Neuron (in vitro differentiated cells): ENCODE measurements around the gene USP33.
"Not testable (repeated sequence)": the region's sequence is repeated elsewhere in the genome, so short reads cannot be mapped to it uniquely, and the experiment has no call there.

ENCODE experiments used
- H2AFZ ChIP-seq: one replicate; pipeline ENCODE4 v1.6.1; 2013; ENCODE audit warnings: low read depth, mild to moderate bottlenecking, inconsistent platforms, low read length, moderate library complexity
- H3K27me3 ChIP-seq: one replicate; pipeline ENCODE4 v1.6.1; 2013; ENCODE audit warnings: low read length; ENCODE audit not compliant: insufficient read depth
- H3K36me3 ChIP-seq: one replicate; pipeline ENCODE4 v1.6.1; 2013; ENCODE audit warnings: low read length; ENCODE audit not compliant: insufficient read depth
- H3K4me1 ChIP-seq: one replicate; pipeline ENCODE4 v1.6.1; 2013; ENCODE audit warnings: low read length; ENCODE audit not compliant: insufficient read depth
- H3K4me3 ChIP-seq: 2 replicates; pipeline ENCODE4 v1.5.1; 2013; ENCODE audit warnings: mild to moderate bottlenecking, low read length, moderate library complexity
- H3K9me3 ChIP-seq: one replicate; pipeline ENCODE4 v1.6.1; 2013; ENCODE audit warnings: low read length

USP33 gene

DNA sequence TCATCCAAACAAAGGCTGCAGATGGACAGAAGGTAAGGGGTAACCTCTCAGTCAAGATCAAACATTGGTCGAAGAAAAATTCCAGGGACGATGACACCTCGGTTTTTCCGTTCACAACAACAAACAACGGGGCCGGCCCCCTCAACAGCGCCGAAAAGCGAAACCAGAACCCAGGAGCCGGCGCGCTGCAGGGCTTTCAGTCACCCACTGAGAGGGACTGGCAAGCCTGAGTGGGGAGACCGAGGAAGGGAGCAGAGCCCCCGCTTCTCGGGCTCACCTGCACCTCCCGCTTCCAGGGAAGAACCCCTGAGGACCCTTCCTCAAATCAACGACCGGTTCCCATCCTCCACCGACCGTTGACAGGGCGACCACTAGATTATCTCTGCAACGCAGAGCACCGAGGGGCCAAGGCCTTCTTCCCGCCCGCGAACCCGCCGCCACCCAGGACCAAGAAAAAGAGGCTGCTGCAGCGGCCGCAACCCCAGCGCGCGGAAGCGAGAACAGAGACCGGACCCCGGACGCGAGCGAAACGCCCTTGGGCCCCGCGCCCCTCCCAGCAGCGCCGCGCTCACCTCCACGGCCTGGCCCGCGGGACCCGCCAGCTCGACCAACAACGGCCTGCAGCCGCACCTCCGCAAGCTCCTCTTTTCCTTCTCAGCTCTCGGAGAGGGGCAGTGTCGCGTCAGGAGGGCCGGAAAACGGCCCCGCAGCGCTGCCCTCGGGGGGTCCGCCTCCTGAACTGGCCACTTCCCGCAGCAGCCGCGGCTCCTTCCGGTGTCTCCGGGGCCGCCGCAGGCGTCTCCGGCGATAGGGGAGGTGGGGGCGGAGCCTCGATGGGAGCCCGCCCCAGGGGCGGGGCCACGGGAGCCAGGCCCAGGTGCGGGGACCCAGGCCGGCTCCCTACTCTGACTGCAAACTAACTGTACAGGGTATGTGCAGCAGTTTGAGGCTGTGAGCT is at the start of gene USP33:
Gene USP33 (minus strand): TSS at position 782 of the 958 bp plus-strand sequence. CDS start 18,155 bp downstream, outside the sequence.
- H3K27me3 ChIP-seq = no peaks in the 10 kb centered on the region
- peak within 1 kb of the TSS; percentile 81 for H3K4me3 ChIP-seq
- H3K4me1 ChIP-seq = peaks cover 4% of the 10 kb centered on the region
- H3K36me3 ChIP-seq = no peaks in the 10 kb centered on the region
- H2AFZ ChIP-seq = peak within 1 kb of the TSS; percentile 63
- H3K9me3 ChIP-seq = no peaks in the 10 kb centered on the region

DNA sequence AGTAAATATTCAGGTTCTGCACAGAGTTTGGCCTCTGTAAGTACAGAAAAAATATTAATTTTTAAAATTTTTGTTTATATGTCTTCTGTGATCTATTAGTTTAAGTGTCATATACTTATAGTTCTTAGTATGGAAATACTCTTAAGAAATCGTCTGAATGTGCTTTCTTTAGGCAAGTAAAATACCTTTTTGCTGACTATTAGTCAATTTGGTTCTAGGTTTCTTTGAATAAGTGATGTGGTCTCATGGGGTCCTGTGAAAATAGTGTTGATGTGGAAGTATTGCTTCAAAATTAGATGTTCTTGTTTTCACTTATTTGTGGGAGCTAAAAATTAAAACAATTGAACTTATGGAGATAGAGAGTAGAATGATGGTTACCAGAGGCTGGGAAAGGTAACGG is 43.7 kb upstream of the USP33 start:
- Histone ChIP-seq H2AFZ (no peak overlapping the region), H3K9me3 (no peaks in the 10 kb centered on the region), H3K27me3 (no peaks in the 10 kb centered on the region), H3K4me1 (peaks cover 3% of the 10 kb centered on the region), H3K36me3 (peaks cover 15% of the 10 kb centered on the region), H3K4me3 (no peak overlapping the region)

DNA sequence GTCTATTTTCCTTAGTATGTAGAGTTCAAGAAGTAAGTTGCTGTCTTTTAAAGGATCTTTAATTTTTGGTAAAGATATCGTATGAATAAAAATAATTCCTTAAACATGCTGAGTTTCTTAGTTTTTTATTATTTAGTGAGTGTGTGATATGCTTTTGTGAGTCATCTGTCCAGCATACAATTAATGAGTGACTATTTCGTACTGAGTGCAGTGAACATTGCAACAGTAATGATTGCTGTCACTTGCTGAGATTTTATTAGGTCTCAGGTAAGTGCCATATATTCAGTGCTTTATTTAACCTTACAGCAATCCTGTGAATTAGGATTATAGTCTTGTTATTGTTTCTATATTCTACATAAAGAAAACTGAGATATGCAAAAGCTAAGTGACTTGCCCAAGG is 42.4 kb upstream of the USP33 start:
- Histone ChIP-seq H3K9me3 (no peaks in the 10 kb centered on the region), H3K4me1 (peaks cover 3% of the 10 kb centered on the region), H3K36me3 (peaks cover 8% of the 10 kb centered on the region), H2AFZ (no peak overlapping the region), H3K27me3 (no peaks in the 10 kb centered on the region), H3K4me3 (no peak overlapping the region)

DNA sequence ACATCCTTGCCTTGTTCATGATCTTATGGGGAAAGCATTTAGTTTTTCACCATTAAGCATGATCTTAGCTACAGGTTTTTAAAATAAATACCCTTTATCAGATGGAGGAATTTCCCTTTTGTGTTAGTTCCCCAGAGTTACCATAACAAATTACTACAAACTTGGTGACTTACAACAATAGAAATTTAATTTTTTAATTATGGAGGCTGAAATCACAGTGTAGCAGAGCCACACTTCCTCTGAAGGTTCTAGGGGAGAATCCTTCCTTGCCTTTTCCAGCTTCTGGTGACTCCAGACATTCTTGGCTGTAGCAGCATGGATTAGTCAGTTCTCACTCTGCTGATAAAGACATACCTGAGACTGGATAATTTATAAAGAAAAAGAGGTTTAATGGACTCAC is 38.3 kb upstream of the USP33 start:
- H2AFZ ChIP-seq = no peak overlapping the region
- H3K9me3 ChIP-seq = no peaks in the 10 kb centered on the region
- no peak overlapping the region for H3K4me3 ChIP-seq
- peaks cover 2% of the 10 kb centered on the region for H3K36me3 ChIP-seq
- peaks cover 3% of the 10 kb centered on the region for H3K4me1 ChIP-seq
- H3K27me3 ChIP-seq = no peaks in the 10 kb centered on the region

DNA sequence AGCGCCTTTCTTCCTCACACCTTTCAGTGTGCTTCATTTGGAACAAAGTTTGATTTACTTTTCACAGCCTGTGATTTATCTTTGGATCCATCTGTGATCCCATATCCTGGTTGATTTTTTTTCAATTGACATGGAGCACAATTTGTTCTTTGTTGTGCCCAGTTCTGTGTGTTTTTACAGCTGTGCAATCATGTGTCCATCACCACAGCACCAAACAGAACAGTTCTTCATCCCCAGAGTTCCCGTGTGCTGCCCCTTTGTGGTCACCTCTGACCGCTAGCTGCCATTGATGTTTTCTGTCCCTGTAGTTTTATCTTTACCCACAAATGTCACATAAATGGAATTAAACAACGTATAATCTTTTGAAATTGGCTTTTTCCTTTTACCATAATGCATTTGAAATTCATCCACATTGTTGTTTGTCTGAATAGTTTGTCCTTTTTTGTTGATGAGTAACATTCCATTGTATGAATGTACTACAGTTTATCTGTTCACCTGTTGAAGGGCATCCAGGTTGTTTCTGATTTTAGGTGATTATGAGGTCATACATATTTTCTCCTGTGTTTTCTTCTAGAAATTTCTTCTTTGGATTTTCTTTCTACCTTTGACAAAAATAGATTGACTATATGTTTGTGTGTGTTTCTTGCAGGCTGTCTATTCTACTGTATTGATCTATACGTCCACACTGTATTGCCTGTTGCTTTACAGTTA is 37.2 kb upstream of the USP33 start:
- Histone ChIP-seq H3K4me1 (peaks cover 3% of the 10 kb centered on the region), H2AFZ (no peak overlapping the region), H3K9me3 (no peaks in the 10 kb centered on the region), H3K36me3 (no peaks in the 10 kb centered on the region), H3K4me3 (no peak overlapping the region), H3K27me3 (no peaks in the 10 kb centered on the region)

DNA sequence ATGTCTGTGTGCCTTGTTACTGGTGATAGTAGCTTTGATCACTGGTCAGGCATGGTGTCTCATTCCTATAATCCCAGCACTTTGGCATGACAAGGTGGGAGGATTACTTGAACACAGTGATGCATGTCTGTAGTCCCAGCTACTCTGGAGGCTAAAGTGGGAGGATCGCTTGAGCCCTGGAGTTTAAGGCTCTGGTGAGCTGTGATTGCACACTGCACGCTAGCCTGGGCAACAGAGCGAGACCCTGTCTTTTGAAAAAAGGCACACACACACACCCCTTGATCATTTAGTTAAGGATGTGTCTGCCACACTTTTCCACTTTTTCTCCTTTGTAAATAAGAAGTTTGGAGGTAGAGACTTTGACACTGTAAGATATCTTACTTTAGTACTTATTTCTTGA is 34.9 kb upstream of the USP33 start:
- Histone ChIP-seq H3K9me3 (no peaks in the 10 kb centered on the region), H3K36me3 (peaks cover 5% of the 10 kb centered on the region), H3K4me3 (no peak overlapping the region), H3K4me1 (no peaks in the 10 kb centered on the region), H3K27me3 (no peaks in the 10 kb centered on the region), H2AFZ (no peak overlapping the region)

DNA sequence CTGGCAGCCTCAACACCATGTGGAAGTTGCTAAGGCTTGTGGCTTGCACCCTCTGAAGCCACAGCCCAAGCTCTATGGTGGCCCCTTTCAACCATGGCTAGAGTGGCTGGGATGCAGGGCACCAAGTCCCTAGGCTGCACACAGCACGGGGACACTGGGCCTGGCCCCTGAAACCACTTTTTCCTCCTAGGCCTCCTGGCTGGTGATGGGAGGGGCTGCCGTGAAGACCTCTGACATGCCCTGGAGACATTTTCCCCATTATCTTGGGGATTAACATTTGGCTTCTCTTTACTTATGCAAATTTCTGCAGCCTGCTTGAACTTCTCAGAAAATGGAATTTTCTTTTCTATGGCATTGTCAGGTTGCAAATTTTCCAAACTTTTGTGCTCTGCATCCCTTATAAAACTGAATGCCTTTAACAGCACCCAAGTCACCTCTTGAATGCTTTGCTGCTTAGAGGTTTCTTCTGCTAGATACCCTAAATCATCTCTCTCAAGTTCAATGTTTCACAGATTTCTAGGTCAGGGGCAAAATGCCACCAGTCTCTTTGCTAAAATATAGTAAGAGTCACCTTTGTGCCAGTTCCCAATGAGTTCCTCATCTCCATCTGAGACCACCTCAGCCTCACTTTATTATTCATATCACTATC is 26.6 kb upstream of the USP33 start:
- not testable (repeated sequence) for H3K4me3 ChIP-seq, H3K4me1 ChIP-seq, H2AFZ ChIP-seq, H3K27me3 ChIP-seq
- peaks cover 32% of the 10 kb centered on the region for H3K36me3 ChIP-seq
- H3K9me3 ChIP-seq = peaks cover 20% of the 10 kb centered on the region

DNA sequence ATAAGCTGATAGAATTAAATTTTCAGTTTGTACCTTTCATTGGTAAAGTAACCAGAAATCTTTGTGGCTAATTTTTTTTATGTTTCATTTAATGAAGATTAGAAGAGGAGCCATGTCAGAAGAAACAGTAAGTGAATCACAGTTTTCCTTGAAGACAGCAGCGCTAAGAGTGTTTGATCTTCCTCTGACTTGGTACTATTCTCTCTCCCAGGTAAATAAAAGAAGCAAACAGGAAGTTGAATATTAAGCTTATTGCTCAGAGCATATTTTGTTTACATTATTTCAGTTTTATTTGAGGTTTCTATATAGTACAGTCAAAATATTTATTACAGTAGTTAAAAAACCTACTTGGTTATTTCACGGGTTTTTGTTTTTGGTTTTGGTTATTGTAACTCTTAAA is 23.5 kb upstream of the USP33 start:
- H2AFZ ChIP-seq = no peak overlapping the region
- H3K4me3 ChIP-seq = no peak overlapping the region
- peaks cover 7% of the 10 kb centered on the region for H3K4me1 ChIP-seq
- H3K9me3 ChIP-seq = peaks cover 15% of the 10 kb centered on the region
- peaks cover 17% of the 10 kb centered on the region for H3K36me3 ChIP-seq
- H3K27me3 ChIP-seq = no peaks in the 10 kb centered on the region

DNA sequence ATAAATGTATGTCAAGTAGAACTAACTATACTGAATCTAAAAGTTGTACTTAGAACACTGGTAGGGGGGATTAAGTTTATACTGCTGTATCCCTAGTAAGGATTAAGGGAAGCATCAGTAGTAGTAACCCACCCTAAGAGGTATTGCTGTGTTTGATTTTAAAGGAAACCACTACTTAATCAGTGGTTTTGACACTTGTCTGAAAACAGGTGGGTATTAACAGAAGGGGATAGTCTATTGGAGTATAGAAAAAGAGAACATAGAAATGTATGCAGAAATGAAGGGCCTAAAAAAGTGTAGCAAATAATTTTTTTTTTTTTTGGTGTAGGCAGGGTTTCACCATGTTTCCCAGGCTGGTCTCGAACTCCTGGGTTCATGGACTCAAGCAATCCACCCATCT is 22.0 kb upstream of the USP33 start:
- H2AFZ ChIP-seq = no peak overlapping the region
- no peaks in the 10 kb centered on the region for H3K27me3 ChIP-seq
- H3K4me3 ChIP-seq = no peak overlapping the region
- H3K36me3 ChIP-seq = peaks cover 12% of the 10 kb centered on the region
- peaks cover 11% of the 10 kb centered on the region for H3K9me3 ChIP-seq
- peaks cover 7% of the 10 kb centered on the region for H3K4me1 ChIP-seq

DNA sequence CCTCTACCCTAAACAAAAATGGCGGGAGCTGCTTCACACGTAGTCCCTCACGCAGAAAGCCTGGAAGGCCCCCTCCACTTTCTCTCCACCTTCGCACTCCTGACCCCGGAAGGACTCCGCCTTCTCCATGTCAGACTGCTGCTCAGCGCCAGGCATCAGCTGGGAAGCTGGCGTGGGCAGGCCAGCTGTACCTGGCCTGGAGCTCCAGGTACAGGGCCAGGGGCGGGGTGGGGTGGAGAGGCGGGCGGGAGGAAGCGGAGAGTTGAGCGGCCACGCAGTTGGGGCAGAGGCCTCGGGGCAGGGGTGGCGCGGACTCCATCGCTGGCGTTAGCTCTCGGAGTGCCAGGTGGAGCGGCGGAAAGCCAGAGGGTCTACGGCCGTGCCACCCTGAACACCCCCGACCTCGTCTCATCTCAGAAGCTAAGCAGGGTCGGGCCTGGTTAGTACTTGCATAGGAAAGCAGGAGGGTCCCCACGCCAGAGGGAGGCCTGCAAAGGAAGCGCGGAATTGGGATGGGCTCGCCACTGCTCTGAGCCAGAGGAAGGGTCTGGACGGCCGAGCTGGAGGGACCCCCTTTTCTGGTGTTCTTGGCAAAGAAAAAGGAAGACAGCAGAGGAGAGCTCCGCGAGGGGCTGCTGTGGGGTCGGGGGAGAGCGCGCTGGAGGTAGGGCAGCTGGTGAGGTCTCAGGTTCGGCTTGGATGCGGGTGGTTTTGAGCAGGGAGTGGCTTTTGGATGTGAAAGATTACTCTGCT is 20.1 kb upstream of the USP33 start, which contains the start of gene MIGA1:
Gene MIGA1 (plus strand): TSS at position 121 of the 753 bp plus-strand sequence. CDS start 3,604 bp downstream, outside the sequence.
- Histone ChIP-seq H3K4me3 (peak within 1 kb of the TSS; percentile 90), H3K4me1 (peaks cover 7% of the 10 kb centered on the region), H2AFZ (peak within 1 kb of the TSS; percentile 100), H3K36me3 (peaks cover 10% of the 10 kb centered on the region), H3K27me3 (no peaks in the 10 kb centered on the region), H3K9me3 (peaks cover 5% of the 10 kb centered on the region)

DNA sequence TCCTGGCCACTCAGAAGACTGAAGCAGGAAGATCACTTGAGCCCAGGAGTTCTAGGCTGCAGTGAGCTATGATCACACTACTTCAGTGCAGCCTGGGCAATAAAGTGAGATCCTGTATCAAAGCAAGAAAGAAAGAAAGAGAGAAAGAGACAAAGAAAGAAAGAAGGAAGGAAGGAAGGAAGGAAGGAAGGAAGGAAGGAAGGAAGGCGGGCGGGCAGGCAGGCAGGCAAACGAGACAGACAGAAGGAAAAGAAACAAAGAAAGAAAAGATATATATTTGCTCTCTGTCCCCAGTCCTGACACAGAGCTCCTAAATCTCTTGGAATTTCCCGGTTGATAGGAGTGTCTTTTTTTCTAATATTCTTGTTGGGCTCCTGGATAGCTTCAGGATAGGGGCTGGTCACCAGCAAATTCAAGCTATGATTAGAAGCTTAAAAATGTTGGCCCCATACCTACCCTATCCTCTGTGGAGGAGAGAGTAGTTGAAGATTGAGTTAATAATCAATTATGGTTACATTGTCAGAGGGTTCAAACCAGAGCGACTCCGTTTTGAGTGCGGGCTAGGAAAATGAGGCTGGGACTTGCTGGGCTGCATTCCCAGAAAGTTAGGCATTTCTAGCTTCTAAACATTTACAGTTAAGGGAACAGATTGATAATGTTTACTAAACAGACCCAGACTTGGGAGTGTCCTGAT is 16.5 kb upstream of the USP33 start:
- H3K9me3 ChIP-seq = no peaks in the 10 kb centered on the region

DNA sequence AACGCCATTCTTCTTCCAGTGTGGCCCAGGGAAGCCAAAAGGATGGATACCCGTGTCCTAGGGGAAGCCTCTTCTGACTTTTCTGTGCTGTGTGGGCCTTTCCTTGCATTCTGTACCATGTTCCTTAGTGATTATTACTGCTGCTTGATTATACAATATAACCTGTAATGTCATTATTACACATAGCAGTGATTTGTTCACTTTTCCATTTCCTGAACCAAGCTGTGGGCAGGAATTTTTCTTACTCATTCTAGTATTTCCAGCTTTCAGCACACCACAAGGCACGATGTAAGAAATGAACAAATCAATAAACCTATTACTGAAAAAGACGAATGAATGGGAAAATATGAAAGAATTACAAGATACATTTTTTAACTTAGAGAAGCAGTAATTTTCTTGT is 8.4 kb upstream of the USP33 start:
- Histone ChIP-seq H3K4me3 (no peak overlapping the region), H3K36me3 (no peaks in the 10 kb centered on the region), H2AFZ (no peak overlapping the region), H3K27me3 (no peaks in the 10 kb centered on the region), H3K4me1 (no peaks in the 10 kb centered on the region), H3K9me3 (no peaks in the 10 kb centered on the region)

More for the DNA sequence above, 16.5 kb upstream of the USP33 start:
- Histone ChIP-seq H3K27me3 (no peaks in the 10 kb centered on the region), H3K36me3 (no peaks in the 10 kb centered on the region), H3K4me1 (peaks cover 7% of the 10 kb centered on the region), H3K4me3 (no peak overlapping the region), H2AFZ (no peak overlapping the region)
